ENCODE results near the gene INF2.
"Not testable (repeated sequence)": the region's sequence is repeated elsewhere in the genome, so short reads cannot be mapped to it uniquely, and the experiment has no call there.

INF2 gene

GRCh38 chr14:104657563-104658324, 31.7 kb upstream of the INF2 start:
- DNase-seq = no peak

GRCh38 chr14:104658325-104658712, 31.1 kb upstream of the INF2 start:
- DNase-seq = no peak

GRCh38 chr14:104659146-104659545, 30.3 kb upstream of the INF2 start:
- no peak for DNase-seq

- DNase-seq = no peak
Observed at GRCh38 chr14:104659764-104660523, 29.5 kb upstream of the INF2 start.

GRCh38 chr14:104660597-104660996, 28.8 kb upstream of the INF2 start:
- no peak for DNase-seq

- DNase-seq = no peak
Observed at GRCh38 chr14:104661086-104661485, 28.3 kb upstream of the INF2 start.

- not testable (repeated sequence) for DNase-seq
Observed at GRCh38 chr14:104661528-104662157, 27.8 kb upstream of the INF2 start.

- DNase-seq = not testable (repeated sequence)
Observed at GRCh38 chr14:104662472-104662871, 26.9 kb upstream of the INF2 start.

- DNase-seq = no peak
Observed at GRCh38 chr14:104664107-104664506, 25.3 kb upstream of the INF2 start.

- DNase-seq = no peak
Observed at GRCh38 chr14:104664588-104664987, 24.8 kb upstream of the INF2 start.

- DNase-seq = no peak
Observed at GRCh38 chr14:104665114-104665656, 24.2 kb upstream of the INF2 start.

GRCh38 chr14:104665657-104666522, 23.5 kb upstream of the INF2 start:
- DNase-seq = no peak

- DNase-seq = not testable (repeated sequence)
Observed at GRCh38 chr14:104666523-104666895, 22.9 kb upstream of the INF2 start.

GRCh38 chr14:104666981-104667380, 22.4 kb upstream of the INF2 start:
- DNase-seq = no peak

- DNase-seq = no peak
Observed at GRCh38 chr14:104669697-104670096, 19.7 kb upstream of the INF2 start.

- DNase-seq = not testable (repeated sequence)
Observed at GRCh38 chr14:104671330-104671977, 18.0 kb upstream of the INF2 start.

GRCh38 chr14:104672119-104672518, 17.3 kb upstream of the INF2 start:
- DNase-seq = not testable (repeated sequence)

GRCh38 chr14:104673481-104673880, 15.9 kb upstream of the INF2 start:
- no peak for DNase-seq

GRCh38 chr14:104675447-104675846, 14.0 kb upstream of the INF2 start:
- DNase-seq = no peak

GRCh38 chr14:104676130-104676693, 13.2 kb upstream of the INF2 start:
- no peak for DNase-seq

GRCh38 chr14:104676694-104677511, 12.5 kb upstream of the INF2 start:
- no peak for DNase-seq

Measured in SW 1271 (cell line).